ENCODE results near the gene PRDM15.
A peak's percentile ranks its signal among the peaks of the same experiment; 100 is the strongest.

Gene PRDM15

DNA sequence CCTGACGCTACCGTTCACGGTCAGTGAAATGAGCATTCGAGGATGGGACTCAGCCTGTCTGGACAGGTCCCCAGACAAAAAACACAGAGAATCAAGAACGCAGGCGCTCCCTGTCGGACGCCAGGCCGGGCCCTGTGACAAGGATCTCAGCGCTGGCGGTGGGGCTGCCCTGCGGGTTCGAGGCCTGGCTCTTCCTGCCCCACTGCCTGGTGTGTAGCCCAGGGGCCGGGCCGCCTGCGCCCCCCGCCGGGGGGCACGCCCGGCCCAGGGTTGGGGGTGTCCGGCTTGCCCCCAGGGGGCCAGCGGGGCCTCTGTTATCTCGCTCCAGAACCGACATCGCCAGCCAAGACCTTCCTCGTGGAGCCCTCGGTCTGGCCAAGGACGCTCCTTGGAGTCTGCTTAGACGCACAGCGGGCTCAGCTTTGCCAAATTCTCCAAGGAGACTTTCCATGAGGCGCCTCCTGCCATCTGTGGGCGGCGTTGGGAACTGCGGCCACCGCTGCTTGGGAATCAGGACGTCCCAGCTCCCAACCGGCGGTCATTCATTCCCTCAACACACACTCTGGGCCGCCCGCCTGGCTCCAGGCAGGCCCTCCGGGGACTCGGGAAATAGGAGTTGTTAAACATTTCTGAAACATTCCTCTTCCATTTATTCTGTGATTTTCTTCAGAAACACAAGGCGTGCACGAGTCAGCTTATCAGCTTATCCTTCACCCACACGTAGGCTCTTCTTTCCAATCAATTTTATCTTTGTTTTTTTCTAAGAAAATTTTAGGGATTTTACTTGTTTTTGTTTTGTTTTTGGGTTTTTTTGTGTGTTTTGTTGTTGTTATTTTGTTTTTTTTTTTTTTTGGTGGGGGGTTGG is 101.0 kb downstream of the PRDM15 start:
- no peaks in the 10 kb centered on the region for H3K36me3 ChIP-seq
- DNase-seq: peak; percentile 92
- H3K4me3 ChIP-seq (ENCODE audit: low read depth, low read length): peak overlapping the region; percentile 6
- no peaks in the 10 kb centered on the region for H3K27me3 ChIP-seq (ENCODE audit: insufficient read depth, low read depth, severe bottlenecking)
- peak; percentile 96 for TF ChIP-seq CTCF (IDR thresholded peaks at IDR 0.05; ENCODE audit: low read depth, low read length)
- H3K27ac ChIP-seq: no peak overlapping the region
- no peaks in the 10 kb centered on the region for H3K9me3 ChIP-seq (ENCODE audit: severe bottlenecking)

GRCh38 chr21:41776778-41777177 is 102.4 kb downstream of the PRDM15 start:
- no peak for TF ChIP-seq CTCF (IDR thresholded peaks at IDR 0.05; ENCODE audit: low read depth, low read length)
- no peaks in the 10 kb centered on the region for H3K27me3 ChIP-seq (ENCODE audit: insufficient read depth, low read depth, severe bottlenecking)
- H3K4me3 ChIP-seq (ENCODE audit: low read depth, low read length): no peak overlapping the region
- H3K36me3 ChIP-seq: no peaks in the 10 kb centered on the region
- DNase-seq: no peak
- H3K9me3 ChIP-seq (ENCODE audit: severe bottlenecking): no peaks in the 10 kb centered on the region
- no peak overlapping the region for H3K27ac ChIP-seq

GRCh38 chr21:41775149-41775472 is 104.0 kb downstream of the PRDM15 start:
- H3K36me3 ChIP-seq: no peaks in the 10 kb centered on the region
- H3K27ac ChIP-seq: no peak overlapping the region
- no peak for TF ChIP-seq CTCF (IDR thresholded peaks at IDR 0.05; ENCODE audit: low read depth, low read length)
- H3K9me3 ChIP-seq (ENCODE audit: severe bottlenecking): no peaks in the 10 kb centered on the region
- H3K27me3 ChIP-seq (ENCODE audit: insufficient read depth, low read depth, severe bottlenecking): no peaks in the 10 kb centered on the region
- no peak overlapping the region for H3K4me3 ChIP-seq (ENCODE audit: low read depth, low read length)
- DNase-seq: no peak

GRCh38 chr21:41774467-41775148 is 104.5 kb downstream of the PRDM15 start:
- Histone ChIP-seq H3K4me3 (ENCODE audit: low read depth, low read length) (no peak overlapping the region), H3K9me3 (ENCODE audit: severe bottlenecking) (no peaks in the 10 kb centered on the region), H3K36me3 (no peaks in the 10 kb centered on the region), H3K27ac (no peak overlapping the region), H3K27me3 (ENCODE audit: insufficient read depth, low read depth, severe bottlenecking) (no peaks in the 10 kb centered on the region)
- TF ChIP-seq CTCF (IDR thresholded peaks at IDR 0.05; ENCODE audit: low read depth, low read length): no peak
- no peak for DNase-seq

DNA sequence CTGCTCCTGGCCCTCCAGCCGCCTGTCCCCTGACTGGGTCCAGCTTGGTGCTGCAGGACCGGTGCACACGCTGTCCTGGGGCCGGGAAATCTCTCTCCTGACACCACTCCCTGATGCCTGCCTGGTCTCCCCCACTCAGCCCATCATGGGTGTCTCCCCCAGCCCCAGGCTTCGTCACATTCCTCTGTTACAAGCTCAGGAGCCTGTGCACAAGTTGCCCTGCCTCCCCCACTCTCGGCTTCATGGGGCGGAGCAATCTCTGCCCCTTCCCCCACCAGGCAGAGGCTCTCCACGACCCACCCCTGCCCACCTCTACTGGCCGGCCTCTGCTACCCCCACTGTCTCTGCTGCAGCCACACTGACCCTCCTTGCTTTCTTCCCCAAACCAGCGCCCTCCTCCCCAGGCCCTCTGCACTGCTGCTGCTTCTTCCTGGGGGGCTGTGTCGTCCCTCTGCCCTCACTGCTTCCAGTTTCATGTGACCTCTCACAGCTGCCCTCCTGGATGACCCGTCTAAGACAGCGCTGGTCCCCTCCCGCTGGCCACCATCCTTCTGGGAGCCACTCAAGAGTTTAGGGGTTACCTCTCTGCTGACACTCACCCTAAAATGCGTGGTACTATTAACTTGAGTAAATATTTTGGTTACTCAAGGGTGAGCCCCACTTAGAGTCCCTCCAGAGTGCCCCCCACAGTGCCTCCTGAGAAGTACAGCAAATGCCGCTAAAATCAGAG is 106.6 kb downstream of the PRDM15 start:
- no peak overlapping the region for H3K27ac ChIP-seq
- peaks cover 1% of the 10 kb centered on the region for H3K27me3 ChIP-seq (ENCODE audit: insufficient read depth, low read depth, severe bottlenecking)
- no peak for TF ChIP-seq CTCF (IDR thresholded peaks at IDR 0.05; ENCODE audit: low read depth, low read length)
- DNase-seq: no peak
- no peaks in the 10 kb centered on the region for H3K9me3 ChIP-seq (ENCODE audit: severe bottlenecking)
- H3K36me3 ChIP-seq: no peaks in the 10 kb centered on the region
- H3K4me3 ChIP-seq (ENCODE audit: low read depth, low read length): no peak overlapping the region
